GM21576 (cell line): ENCODE measurements around the gene PTTG1IP2.

Experiments used
- ATAC-seq: cut with Tn5 transposase; IDR thresholded peaks from one replicate; pipeline ENCODE4 v1.9.1; 2021; ENCODE audit warnings: mild to moderate bottlenecking, moderate library complexity; ENCODE audit not compliant: unreplicated experiment

PTTG1IP2 gene

DNA sequence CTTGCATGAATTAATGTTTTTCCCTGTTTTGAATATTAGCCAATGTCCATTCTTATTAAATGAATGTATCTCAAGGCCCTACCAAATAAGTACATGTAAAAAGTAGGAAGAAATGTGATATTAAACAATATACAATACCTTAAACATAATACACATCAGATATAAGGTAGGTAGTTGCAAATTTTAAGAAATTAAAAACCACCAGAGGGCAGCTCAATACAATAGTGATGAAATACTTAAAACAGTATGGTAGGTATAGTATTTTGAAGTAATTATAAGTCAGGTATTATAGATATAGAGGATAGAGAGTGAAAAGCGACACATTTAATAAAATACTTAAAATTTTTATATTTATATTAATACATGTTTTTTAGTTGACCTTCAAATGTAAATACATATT, 83.1 kb downstream of the PTTG1IP2 start:
- ATAC-seq, result no peak

DNA sequence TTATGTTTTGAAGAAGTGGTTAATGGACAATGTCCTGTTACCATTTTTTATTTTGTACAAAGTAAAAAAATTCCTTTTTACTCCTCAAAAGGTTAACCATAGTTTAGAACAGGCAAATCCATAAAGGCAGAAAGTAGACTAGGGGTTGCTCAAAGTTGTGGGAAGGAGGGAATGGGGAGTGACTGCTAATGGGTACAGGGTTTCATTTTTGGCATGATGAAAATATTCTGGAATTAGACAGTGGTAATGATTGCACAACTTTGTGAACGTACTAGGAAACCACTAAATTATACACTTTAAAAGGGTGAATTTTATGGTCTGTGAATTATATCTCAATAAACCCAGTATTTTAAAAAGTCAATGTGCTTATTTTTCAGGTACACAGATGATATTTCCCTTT, 91.3 kb downstream of the PTTG1IP2 start:
- ATAC-seq, result no peak
